Measurements from ENCODE around the gene FAM237A. TPM values are rescaled to one million over a fixed set of nuclear protein-coding genes. Genes with fewer than 3 reads are reported as not detected.

The FAM237A gene
- total and polyA plus RNA-seq, 9 of the 15 experiments (the other 6 are each of a cell fraction or from before 2014, with no cell fraction given), result not detected

DNA sequence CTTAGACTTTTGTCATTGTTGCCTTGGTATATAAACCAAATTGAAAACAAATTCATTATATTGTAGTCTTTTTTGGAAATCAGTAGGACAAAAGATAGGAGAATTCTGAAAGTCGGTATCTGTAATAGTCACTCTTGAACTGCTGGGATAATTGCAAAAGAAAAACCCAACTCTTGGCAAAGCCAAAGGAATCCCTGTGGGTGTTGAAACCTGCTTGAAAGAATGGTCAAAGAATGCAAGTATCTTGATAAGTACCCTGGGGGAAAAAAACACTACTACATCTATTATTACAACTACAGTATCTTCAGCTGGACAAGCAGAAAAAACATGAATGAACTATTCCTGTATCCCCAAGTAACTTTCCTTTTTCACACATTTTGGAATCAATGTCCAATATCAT, 7.3 kb upstream of the FAM237A start:
- ChIA-PET CTCF (ENCODE audit: low intra/inter-chr PET ratio) (no interaction called here), POLR2A (no interaction called here)
- intact Hi-C loops (cut with micrococcal nuclease) (no loop called here), in situ Hi-C loops (cut with MboI) (no loop called here)
- Histone ChIP-seq H3K4me3 (no peak overlapping the region), H2AFZ (ENCODE audit: low read depth, low read length) (no peak overlapping the region), H3K36me3 (ENCODE audit: control insufficient read depth, insufficient read depth, low read length) (no peaks in the 10 kb centered on the region), H4K20me1 (replicated peaks; ENCODE audit: control insufficient read depth, insufficient read depth, low read length) (no peaks in the 10 kb centered on the region), H3K4me2 (ENCODE audit: insufficient read depth, low read length) (no peak overlapping the region), H3K9ac (ENCODE audit: insufficient read depth in 1 of 2, low read depth in 2 of 2, low read length in 2 of 2) (no peak overlapping the region), H3K27me3 (ENCODE audit: control insufficient read depth in 2 of 2, insufficient read depth in 2 of 2, low read length in 2 of 2) (no peaks in the 10 kb centered on the region), H3K9me3 (replicated peaks; ENCODE audit: control insufficient read depth, insufficient read depth, low read depth, low read length) (no peaks in the 10 kb centered on the region), H3K4me1 (replicated peaks in 1 of 2; ENCODE audit: control insufficient read depth in 2 of 2, insufficient read depth in 2 of 2, low read length in 2 of 2) (no peaks in the 10 kb centered on the region), H3K27ac (ENCODE audit: extremely low read depth, low read depth, low read length) (no peak overlapping the region), H3K79me2 (ENCODE audit: control insufficient read depth, insufficient read depth, low read length) (no peaks in the 10 kb centered on the region), H3K9me1 (ENCODE audit: control insufficient read depth, insufficient read depth, low read length) (no peaks in the 10 kb centered on the region)
- WGBS (ENCODE audit: insufficient coverage, low coverage, missing lambda C conversion rate), result 0% methylated on average over 1 of the region's 1 CpG
- TF ChIP-seq ZNF507 (tag; conservative IDR thresholded peaks at IDR 0.05), result no peak
- FAIRE-seq (no peak), DNase-seq (ENCODE audit: extremely low read depth in 1 of 4, low spot score in 3 of 4) (no peak), ATAC-seq (no peak)
- no TSS peak for BruUV-seq (replicated peaks)

- FAIRE-seq, result no peak
- no TSS peak for BruUV-seq (replicated peaks)
- H3K27me3 ChIP-seq (ENCODE audit: control insufficient read depth in 2 of 2, insufficient read depth in 2 of 2, low read length in 2 of 2), result peaks cover 0 to 12% of the 10 kb centered on the region in 2 experiments; a peak in 2 of 5 replicates
- no peak for TF ChIP-seq ZKSCAN8 (CRISPR knock-in tag; IDR thresholded peaks at IDR 0.05)
- no peak for TF ChIP-seq HDAC6 (IDR thresholded peaks at IDR 0.05; ENCODE audit: low read depth, low read length)
- no peak for TF ChIP-seq CSDE1 (IDR thresholded peaks at IDR 0.05)
- TF ChIP-seq CREB1 (IDR thresholded peaks at IDR 0.05), result no peak
- TF ChIP-seq CREB1 (CRISPR knock-in tag; IDR thresholded peaks at IDR 0.05), result no peak
- TF ChIP-seq KLF1 (tag; IDR thresholded peaks at IDR 0.05), result no peak
- no peak for TF ChIP-seq ZNF3 (CRISPR knock-in tag; IDR thresholded peaks at IDR 0.05)
- no peak for TF ChIP-seq POLR2H (tag; IDR thresholded peaks at IDR 0.05; ENCODE audit: low read depth)
- TF ChIP-seq TCF3 (CRISPR knock-in tag; IDR thresholded peaks at IDR 0.05), result no peak
- TF ChIP-seq CHCHD3 (CRISPR knock-in tag; IDR thresholded peaks at IDR 0.05), result no peak
- TF ChIP-seq EWSR1 (IDR thresholded peaks at IDR 0.05; ENCODE audit: borderline replicate concordance, low read depth, partially characterized antibody), result no peak
- TF ChIP-seq ZBTB33 (CRISPR knock-in tag; IDR thresholded peaks at IDR 0.05), result no peak
- no peak for TF ChIP-seq ZNF311 (CRISPR knock-in tag; IDR thresholded peaks at IDR 0.05)
- TF ChIP-seq, protein P1, sequence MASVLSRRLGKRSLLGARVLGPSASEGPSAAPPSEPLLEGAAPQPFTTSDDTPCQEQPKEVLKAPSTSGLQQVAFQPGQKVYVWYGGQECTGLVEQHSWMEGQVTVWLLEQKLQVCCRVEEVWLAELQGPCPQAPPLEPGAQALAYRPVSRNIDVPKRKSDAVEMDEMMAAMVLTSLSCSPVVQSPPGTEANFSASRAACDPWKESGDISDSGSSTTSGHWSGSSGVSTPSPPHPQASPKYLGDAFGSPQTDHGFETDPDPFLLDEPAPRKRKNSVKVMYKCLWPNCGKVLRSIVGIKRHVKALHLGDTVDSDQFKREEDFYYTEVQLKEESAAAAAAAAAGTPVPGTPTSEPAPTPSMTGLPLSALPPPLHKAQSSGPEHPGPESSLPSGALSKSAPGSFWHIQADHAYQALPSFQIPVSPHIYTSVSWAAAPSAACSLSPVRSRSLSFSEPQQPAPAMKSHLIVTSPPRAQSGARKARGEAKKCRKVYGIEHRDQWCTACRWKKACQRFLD (CRISPR knock-in tag; IDR thresholded peaks at IDR 0.05), result no peak
- no peak for TF ChIP-seq RBM17 (IDR thresholded peaks at IDR 0.05; ENCODE audit: borderline replicate concordance, low read depth, low read length)
Measured at GRCh38 chr2:206639636-206640035, 2.7 kb upstream of the FAM237A start.

More at GRCh38 chr2:206639636-206640035, 2.7 kb upstream of the FAM237A start:
- WGBS (ENCODE audit: insufficient coverage, low coverage, missing lambda C conversion rate), result 0% methylated on average over 1 of the region's 2 CpGs
- no peaks in the 10 kb centered on the region for H3K36me3 ChIP-seq (ENCODE audit: control insufficient read depth, insufficient read depth, low read length)
- intact Hi-C loops (cut with micrococcal nuclease), result no loop called here
- ATAC-seq (no peak), DNase-seq (ENCODE audit: extremely low read depth in 1 of 4, low spot score in 3 of 4) (no peak)
- no peak overlapping the region for H3K9ac ChIP-seq (ENCODE audit: insufficient read depth in 1 of 2, low read depth in 2 of 2, low read length in 2 of 2)
- CTCF ChIA-PET (ENCODE audit: low intra/inter-chr PET ratio), result no interaction called here
- no peaks in the 10 kb centered on the region for H4K20me1 ChIP-seq (replicated peaks; ENCODE audit: control insufficient read depth, insufficient read depth, low read length)
- H3K4me1 ChIP-seq (replicated peaks in 1 of 2; ENCODE audit: control insufficient read depth in 2 of 2, insufficient read depth in 2 of 2, low read length in 2 of 2), result peaks cover 0 to 3% of the 10 kb centered on the region in 2 experiments; a peak in 1 of 5 replicates
- H3K9me1 ChIP-seq (ENCODE audit: control insufficient read depth, insufficient read depth, low read length), result no peaks in the 10 kb centered on the region
- H3K4me2 ChIP-seq (ENCODE audit: insufficient read depth, low read length), result no peak overlapping the region
- POLR2A ChIA-PET, result no interaction called here
- no peak overlapping the region for H3K27ac ChIP-seq (ENCODE audit: extremely low read depth, low read depth, low read length)
- H3K4me3 ChIP-seq, result no peak overlapping the region
- H2AFZ ChIP-seq (ENCODE audit: low read depth, low read length), result no peak overlapping the region
- no peaks in the 10 kb centered on the region for H3K9me3 ChIP-seq (replicated peaks; ENCODE audit: control insufficient read depth, insufficient read depth, low read depth, low read length)
- in situ Hi-C loops (cut with MboI), result no loop called here
- no peaks in the 10 kb centered on the region for H3K79me2 ChIP-seq (ENCODE audit: control insufficient read depth, insufficient read depth, low read length)
